Fibroblast of lung (primary cell): ENCODE results near the gene EYS.
"Not testable (repeated sequence)": the region's sequence is repeated elsewhere in the genome, so short reads cannot be mapped to it uniquely, and the experiment has no call there.

Experiments used
- EZH2 ChIP-seq: IDR thresholded peaks from 2 replicates; pipeline ENCODE4 v1.5.1; 2012; ENCODE audit warnings: low read length, control low read depth, mild to moderate bottlenecking; ENCODE audit errors: missing control alignments
- TF ChIP-seq, protein P1 (sequence below), 2 donors: IDR thresholded peaks in 1 of 2; conservative IDR thresholded peaks in 1 of 2; 1 replicate in 1 of 2; 2 replicates in 1 of 2; pipeline ENCODE4 v1.5.1; 2011 to 2012; ENCODE audit warnings: low read length in 2 of 2, control low read depth in 1 of 2, inconsistent platforms in 1 of 2, low read depth in 1 of 2, mild to moderate bottlenecking in 1 of 2

GRCh38 chr6:64238908-64239307, 1468.1 kb downstream of the EYS start:
- TF ChIP-seq, protein P1, sequence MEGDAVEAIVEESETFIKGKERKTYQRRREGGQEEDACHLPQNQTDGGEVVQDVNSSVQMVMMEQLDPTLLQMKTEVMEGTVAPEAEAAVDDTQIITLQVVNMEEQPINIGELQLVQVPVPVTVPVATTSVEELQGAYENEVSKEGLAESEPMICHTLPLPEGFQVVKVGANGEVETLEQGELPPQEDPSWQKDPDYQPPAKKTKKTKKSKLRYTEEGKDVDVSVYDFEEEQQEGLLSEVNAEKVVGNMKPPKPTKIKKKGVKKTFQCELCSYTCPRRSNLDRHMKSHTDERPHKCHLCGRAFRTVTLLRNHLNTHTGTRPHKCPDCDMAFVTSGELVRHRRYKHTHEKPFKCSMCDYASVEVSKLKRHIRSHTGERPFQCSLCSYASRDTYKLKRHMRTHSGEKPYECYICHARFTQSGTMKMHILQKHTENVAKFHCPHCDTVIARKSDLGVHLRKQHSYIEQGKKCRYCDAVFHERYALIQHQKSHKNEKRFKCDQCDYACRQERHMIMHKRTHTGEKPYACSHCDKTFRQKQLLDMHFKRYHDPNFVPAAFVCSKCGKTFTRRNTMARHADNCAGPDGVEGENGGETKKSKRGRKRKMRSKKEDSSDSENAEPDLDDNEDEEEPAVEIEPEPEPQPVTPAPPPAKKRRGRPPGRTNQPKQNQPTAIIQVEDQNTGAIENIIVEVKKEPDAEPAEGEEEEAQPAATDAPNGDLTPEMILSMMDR (conservative IDR thresholded peaks at IDR 0.05 in 1 of 2, IDR thresholded peaks at IDR 0.05 in 1 of 2; ENCODE audit: low read depth in 1 of 2, low read length in 2 of 2): not testable (repeated sequence)
- not testable (repeated sequence) for TF ChIP-seq EZH2
